Neural crest cell (in vitro differentiated cells): ENCODE data around the gene PER1. TPM values are rescaled to one million over a fixed set of nuclear protein-coding genes. Genes with fewer than 3 reads are reported as not detected.

Experiments
- DNase-seq: peaks from one replicate; pipeline ENCODE4 v3.0.0; 2021; ENCODE audit warnings: low read depth, mixed read lengths, low spot score
- H3K27ac Mint-ChIP-seq: one replicate; pipeline ENCODE4 v1.8.0; 2021; ENCODE audit warnings: mild to moderate bottlenecking, mixed read lengths; ENCODE audit not compliant: unreplicated experiment
- H3K27me3 Mint-ChIP-seq: 2 replicates; pipeline ENCODE4 v1.8.0; 2021; ENCODE audit warnings: low read depth, mild to moderate bottlenecking, mixed read lengths
- H3K36me3 Mint-ChIP-seq: 2 replicates; pipeline ENCODE4 v1.8.0; 2021; ENCODE audit warnings: low read depth, mild to moderate bottlenecking, mixed read lengths
- H3K4me1 Mint-ChIP-seq: 2 replicates; pipeline ENCODE4 v1.8.0; 2021; ENCODE audit warnings: mixed read lengths
- H3K4me3 Mint-ChIP-seq: one replicate; pipeline ENCODE4 v1.8.0; 2021; ENCODE audit warnings: mild to moderate bottlenecking, mixed read lengths
- H3K9me3 Mint-ChIP-seq: 2 replicates; pipeline ENCODE4 v1.8.0; 2021; ENCODE audit warnings: mixed read lengths
- total RNA-seq: library from RNA; stranded (reverse); gene quantifications from 2 replicates; pipeline ENCODE4 v1.2.1, GENCODE V29; 2021
- TF ChIP-seq, protein P1 (sequence below): fragments of 200-600 bp; sonication (generic); conservative IDR thresholded peaks from 2 replicates; pipeline ENCODE4 v1.5.0; 2021; ENCODE audit warnings: antibody characterized with exemption, mild to moderate bottlenecking

Gene PER1
- total RNA-seq, 1 donor from 2014 or later: 38.3 TPM

DNA sequence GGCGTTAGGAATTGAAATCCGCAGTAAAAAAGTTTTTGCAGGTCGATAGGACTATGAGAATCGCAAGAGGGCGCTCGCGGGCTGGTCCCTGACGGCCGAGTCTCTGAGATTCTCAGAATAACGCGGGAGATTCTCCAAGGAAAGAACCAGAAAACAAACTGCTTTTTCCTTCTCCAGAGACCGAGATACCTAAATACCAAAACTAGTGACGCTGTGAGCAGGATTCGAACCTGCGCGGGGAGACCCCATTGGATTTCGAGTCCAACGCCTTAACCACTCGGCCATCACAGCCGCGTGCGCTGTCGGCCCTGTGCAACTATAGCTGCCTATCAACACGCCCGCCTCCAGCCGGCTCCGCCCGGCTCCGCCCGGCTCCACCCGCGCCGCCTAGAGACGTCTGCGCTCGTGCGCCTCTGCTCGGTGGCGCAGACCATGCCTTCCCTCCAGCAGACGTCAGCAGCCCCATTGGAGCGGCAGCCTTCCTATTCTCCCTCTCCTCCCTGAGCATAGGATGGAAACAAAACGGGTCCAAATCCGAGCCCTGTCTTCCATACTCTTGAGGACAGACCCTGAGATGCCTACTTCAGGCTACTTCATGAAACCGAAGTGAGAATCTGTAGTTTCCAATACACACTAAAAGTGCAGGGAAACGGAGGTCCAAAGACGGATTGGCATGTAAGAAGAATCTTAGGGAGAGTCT lies 13.4 kb downstream of the PER1 start:
- Mint-ChIP-seq H3K4me1 (peaks cover 3% of the 10 kb centered on the region), H3K9me3 (no peaks in the 10 kb centered on the region), H3K27ac (no peak overlapping the region), H3K27me3 (peaks cover 3% of the 10 kb centered on the region), H3K36me3 (no peaks in the 10 kb centered on the region), H3K4me3 (no peak overlapping the region)
- peak; percentile 99 for DNase-seq
- TF ChIP-seq, protein P1, sequence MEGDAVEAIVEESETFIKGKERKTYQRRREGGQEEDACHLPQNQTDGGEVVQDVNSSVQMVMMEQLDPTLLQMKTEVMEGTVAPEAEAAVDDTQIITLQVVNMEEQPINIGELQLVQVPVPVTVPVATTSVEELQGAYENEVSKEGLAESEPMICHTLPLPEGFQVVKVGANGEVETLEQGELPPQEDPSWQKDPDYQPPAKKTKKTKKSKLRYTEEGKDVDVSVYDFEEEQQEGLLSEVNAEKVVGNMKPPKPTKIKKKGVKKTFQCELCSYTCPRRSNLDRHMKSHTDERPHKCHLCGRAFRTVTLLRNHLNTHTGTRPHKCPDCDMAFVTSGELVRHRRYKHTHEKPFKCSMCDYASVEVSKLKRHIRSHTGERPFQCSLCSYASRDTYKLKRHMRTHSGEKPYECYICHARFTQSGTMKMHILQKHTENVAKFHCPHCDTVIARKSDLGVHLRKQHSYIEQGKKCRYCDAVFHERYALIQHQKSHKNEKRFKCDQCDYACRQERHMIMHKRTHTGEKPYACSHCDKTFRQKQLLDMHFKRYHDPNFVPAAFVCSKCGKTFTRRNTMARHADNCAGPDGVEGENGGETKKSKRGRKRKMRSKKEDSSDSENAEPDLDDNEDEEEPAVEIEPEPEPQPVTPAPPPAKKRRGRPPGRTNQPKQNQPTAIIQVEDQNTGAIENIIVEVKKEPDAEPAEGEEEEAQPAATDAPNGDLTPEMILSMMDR: peak; percentile 94

DNA sequence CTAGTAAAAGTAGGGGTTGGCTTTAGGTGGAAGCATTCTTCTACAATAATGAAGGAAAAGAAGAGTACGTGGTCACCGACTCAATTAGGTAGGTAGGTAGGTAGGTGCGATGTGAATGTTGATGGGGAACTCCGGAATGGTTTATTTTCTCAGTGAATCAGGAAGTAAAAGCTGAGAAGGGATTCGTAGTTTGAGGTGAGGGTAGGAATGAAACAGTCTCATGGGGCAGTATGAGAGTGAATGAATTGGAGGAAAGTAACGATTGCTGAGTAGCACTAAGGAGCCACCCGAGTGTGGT lies 13.9 kb downstream of the PER1 start:
- peaks cover 6% of the 10 kb centered on the region for H3K4me1 Mint-ChIP-seq
- TF ChIP-seq, protein P1: no peak
- no peaks in the 10 kb centered on the region for H3K9me3 Mint-ChIP-seq
- DNase-seq: no peak
- H3K27ac Mint-ChIP-seq: no peak overlapping the region
- H3K4me3 Mint-ChIP-seq: no peak overlapping the region
- no peaks in the 10 kb centered on the region for H3K36me3 Mint-ChIP-seq
- H3K27me3 Mint-ChIP-seq: peaks cover 3% of the 10 kb centered on the region

DNA sequence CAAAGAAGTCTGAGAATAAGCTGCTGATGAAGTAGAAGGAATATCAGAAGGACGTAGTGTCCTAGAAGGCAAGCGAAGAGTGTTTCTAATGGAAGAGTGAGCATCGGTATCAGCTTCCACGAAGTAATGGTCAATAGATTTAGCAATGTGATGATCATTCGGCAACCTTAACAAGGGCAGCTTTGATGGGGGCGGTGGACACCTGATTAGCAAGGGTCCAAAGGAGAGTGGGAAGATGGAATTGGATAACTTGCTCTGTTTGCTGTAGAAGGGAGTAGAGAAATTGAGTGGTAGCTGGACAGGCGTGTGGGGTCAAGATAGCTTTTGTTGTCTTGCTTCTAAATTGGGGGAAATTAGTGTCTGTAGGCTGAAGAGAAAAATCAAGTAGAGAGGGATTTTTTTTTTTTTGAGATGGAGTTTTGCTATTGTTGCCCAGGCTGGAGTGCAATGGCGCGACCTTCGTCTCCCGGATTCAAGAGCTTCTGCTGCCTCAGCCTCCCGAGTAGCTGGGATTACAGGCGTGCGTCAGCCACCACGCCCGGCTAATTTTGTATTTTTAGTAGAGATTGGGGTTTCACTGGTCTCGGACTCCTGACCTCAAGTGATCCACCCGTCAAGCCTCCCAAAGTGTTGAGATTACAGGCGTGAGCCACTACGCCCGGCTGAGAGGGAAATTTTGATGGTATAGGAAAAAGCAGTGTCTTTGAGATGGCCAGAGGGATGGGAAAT lies 14.4 kb downstream of the PER1 start:
- Mint-ChIP-seq H3K9me3 (no peaks in the 10 kb centered on the region), H3K4me3 (no peak overlapping the region), H3K27me3 (peaks cover 3% of the 10 kb centered on the region), H3K36me3 (no peaks in the 10 kb centered on the region), H3K4me1 (peaks cover 6% of the 10 kb centered on the region), H3K27ac (no peak overlapping the region)
- TF ChIP-seq, protein P1: no peak
- no peak for DNase-seq

DNA sequence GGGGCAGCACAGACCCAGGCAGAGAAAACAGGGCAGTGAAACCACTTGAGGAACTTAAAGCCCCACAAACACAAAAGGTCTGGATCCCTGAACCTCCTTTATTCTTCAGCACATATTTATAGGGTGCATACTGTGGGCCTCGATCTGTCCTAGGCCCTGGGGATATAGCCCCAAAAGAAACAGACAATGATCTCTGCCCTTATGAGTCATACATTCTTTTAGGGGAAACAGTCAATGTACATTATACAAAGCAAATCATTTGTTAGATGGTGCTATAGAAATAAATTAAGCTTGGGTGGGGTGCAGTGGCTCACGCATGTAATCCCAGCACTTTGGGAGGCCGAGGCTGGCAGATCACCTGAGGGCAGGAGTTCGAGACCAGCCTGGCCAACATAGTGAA lies 18.3 kb downstream of the PER1 start:
- Mint-ChIP-seq H3K27me3 (peaks cover 24% of the 10 kb centered on the region), H3K4me1 (peaks cover 6% of the 10 kb centered on the region), H3K9me3 (no peaks in the 10 kb centered on the region), H3K27ac (no peak overlapping the region), H3K4me3 (peak overlapping the region; percentile 34), H3K36me3 (no peaks in the 10 kb centered on the region)
- TF ChIP-seq, protein P1: no peak
- no peak for DNase-seq

DNA sequence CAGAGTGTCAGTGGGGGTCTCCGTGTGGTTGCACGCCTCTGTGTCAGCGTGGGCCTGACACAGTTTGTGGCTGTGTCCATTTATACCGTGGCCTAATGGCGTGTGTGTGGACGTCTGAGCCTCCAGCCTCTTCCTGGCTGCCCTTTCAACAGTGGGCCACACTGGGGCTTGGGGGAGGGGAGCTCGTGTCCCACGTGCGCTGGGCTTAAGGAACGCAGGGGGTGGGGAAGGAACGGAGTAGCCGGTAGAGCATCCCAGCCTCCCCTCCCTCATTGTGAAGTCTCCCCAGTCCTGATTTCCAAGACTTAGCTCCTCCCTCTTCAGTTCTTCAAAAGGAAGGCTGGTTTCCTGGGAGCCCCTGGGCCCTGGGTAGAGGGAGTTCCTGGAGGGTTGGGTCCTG lies 18.8 kb downstream of the PER1 start:
- H3K9me3 Mint-ChIP-seq: no peaks in the 10 kb centered on the region
- H3K4me3 Mint-ChIP-seq: peak overlapping the region; percentile 34
- no peak overlapping the region for H3K27ac Mint-ChIP-seq
- no peak for DNase-seq
- peaks cover 27% of the 10 kb centered on the region for H3K27me3 Mint-ChIP-seq
- TF ChIP-seq, protein P1: no peak
- H3K36me3 Mint-ChIP-seq: no peaks in the 10 kb centered on the region
- peaks cover 6% of the 10 kb centered on the region for H3K4me1 Mint-ChIP-seq
